AG04450 (cell line): Measurements from ENCODE around the gene PLN. TPM values are rescaled to one million over a fixed set of nuclear protein-coding genes. Genes with fewer than 3 reads are reported as not detected.

Experiments used
- CTCF ChIA-PET: fragments of 300-600, 350-600 bp; formaldehyde crosslinking; extraction: SDS; loops from one replicate; lab custom pipeline; 2022; ENCODE audit warnings: antibody characterized with exemption, inconsistent platforms; lab: Charles Lee
- POLR2A ChIA-PET: fragments of 350-600 bp; formaldehyde crosslinking; extraction: SDS; loops from one replicate; lab custom pipeline; 2021; ENCODE audit warnings: antibody characterized with exemption, inconsistent platforms; lab: Yijun Ruan, JAX
- DNase-seq: peaks from one replicate; pipeline ENCODE4 v3.0.0-alpha.2; 2011; ENCODE audit warnings: low read depth, low spot score
- H3K27ac ChIP-seq: one replicate; pipeline ENCODE4 v1.5.1; 2012; ENCODE audit warnings: low read depth, low read length, control low read depth
- H3K27me3 ChIP-seq: one replicate; pipeline ENCODE4 v1.6.0; 2012; ENCODE audit warnings: low read length; ENCODE audit not compliant: control insufficient read depth, insufficient read depth
- H3K4me3 ChIP-seq: 2 replicates; pipeline ENCODE4 v1.5.1; 2011; ENCODE audit warnings: mild to moderate bottlenecking, low read depth, low read length, control low read depth
- H3K9me3 ChIP-seq: 2 replicates; pipeline ENCODE4 v1.5.1; 2012; ENCODE audit warnings: low read length; ENCODE audit not compliant: control insufficient read depth, insufficient read depth
- polyA plus RNA-seq: library from polyadenylated mRNA; depleted of rRNA; stranded (reverse); fragments of >200 nt; gene quantifications from 2 replicates; pipeline ENCODE4 v1.2.3, GENCODE V29; 2011
- TF ChIP-seq, protein P1 (sequence below): IDR thresholded peaks from 2 replicates; pipeline ENCODE4 v1.5.1; 2011; ENCODE audit warnings: low read depth, low read length, control low read depth, inconsistent platforms

Gene PLN
- polyA plus RNA-seq, 1 experiment, result 0.14 TPM

DNA sequence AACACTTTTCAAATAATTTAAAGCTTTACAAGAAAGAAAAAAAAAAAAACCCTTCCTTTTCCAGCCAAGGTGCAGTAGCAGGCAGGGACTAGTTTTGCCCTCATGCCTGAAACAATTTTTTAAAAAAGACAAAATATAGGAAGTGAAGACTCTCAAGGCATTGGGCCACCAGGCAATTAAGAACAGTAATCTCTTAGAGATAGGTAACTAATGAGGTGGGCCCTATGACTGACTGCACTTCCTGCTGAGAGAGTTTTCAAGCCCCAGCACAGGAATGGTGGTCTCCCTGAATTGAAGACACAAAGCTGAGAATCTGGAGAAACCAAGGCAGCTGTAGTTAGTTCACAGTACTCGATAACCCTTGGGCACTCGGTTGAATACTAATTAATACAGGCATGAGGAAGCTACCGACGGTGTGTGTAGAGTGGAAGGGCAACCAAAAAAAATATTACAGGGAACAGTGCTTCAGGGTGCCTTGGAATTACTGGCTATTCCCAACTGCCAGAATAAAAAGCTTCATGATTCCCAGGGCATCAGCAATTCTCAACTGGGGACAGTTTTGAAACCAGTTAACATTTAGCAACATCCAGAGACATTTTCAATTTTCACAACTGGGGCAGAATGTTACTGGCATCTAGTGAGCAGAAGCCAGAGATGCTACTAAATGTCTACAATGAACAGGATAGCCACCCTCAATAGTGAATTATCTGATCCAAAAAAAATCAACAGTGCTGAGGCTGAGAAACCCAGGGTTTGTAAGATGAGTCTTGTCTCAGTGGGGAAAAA, 36.0 kb upstream of the PLN start:
- Histone ChIP-seq H3K27me3 (no peaks in the 10 kb centered on the region), H3K4me3 (no peak overlapping the region), H3K9me3 (no peaks in the 10 kb centered on the region), H3K27ac (no peak overlapping the region)
- ChIA-PET POLR2A (no interaction called here), CTCF (interaction anchor here (0.6 to 5.3 kb wide), 8 partner anchors 21 to 289 kb away, joined by 3 to 102 read pairs (median 4); no protein-coding TSS in a partner anchor)
- no peak for DNase-seq
- TF ChIP-seq, protein P1, sequence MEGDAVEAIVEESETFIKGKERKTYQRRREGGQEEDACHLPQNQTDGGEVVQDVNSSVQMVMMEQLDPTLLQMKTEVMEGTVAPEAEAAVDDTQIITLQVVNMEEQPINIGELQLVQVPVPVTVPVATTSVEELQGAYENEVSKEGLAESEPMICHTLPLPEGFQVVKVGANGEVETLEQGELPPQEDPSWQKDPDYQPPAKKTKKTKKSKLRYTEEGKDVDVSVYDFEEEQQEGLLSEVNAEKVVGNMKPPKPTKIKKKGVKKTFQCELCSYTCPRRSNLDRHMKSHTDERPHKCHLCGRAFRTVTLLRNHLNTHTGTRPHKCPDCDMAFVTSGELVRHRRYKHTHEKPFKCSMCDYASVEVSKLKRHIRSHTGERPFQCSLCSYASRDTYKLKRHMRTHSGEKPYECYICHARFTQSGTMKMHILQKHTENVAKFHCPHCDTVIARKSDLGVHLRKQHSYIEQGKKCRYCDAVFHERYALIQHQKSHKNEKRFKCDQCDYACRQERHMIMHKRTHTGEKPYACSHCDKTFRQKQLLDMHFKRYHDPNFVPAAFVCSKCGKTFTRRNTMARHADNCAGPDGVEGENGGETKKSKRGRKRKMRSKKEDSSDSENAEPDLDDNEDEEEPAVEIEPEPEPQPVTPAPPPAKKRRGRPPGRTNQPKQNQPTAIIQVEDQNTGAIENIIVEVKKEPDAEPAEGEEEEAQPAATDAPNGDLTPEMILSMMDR, result no peak

DNA sequence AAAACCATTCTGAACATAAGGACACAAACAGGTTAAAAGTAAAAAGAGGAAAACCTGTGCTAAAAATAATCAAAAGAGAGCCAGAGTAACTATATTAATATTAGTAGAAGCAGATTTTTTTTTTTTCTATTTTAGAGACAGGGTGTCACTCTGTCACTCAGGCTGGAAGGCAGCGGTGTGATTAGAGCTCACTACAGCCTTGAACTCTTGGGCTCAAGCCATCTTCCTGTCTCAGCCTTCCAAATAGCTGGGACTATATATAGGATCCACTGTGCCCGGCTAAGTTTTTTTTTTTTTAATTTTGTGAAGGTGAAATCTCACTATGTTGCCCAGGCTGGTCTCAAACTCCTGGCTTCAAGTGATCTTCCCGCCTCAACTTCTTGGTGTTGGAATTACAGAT, 33.4 kb upstream of the PLN start:
- Histone ChIP-seq H3K27ac (no peak overlapping the region), H3K9me3 (no peaks in the 10 kb centered on the region), H3K27me3 (no peaks in the 10 kb centered on the region), H3K4me3 (no peak overlapping the region)
- ChIA-PET CTCF (no interaction called here), POLR2A (no interaction called here)
- TF ChIP-seq, protein P1, result no peak
- no peak for DNase-seq

DNA sequence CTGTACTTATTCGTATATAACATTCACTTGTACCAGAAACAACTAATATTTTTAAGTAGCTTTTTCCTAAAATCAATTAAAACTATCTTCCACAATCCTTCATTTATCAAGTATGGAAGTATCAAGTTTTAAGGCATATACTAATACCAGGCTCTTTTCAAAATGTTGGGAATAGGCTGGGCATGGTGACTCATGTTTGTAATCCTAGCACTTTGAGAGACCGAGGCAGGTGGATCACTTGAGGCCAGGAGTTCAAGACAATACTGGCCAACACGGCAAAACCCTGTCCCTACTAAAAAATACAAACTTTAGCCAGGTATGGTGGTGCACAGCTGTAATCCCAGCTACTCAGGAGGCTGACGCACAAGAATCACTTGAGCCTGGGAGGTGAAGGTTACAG, 25.7 kb upstream of the PLN start:
- no peak for DNase-seq
- CTCF ChIA-PET, result no interaction called here
- Histone ChIP-seq H3K4me3 (no peak overlapping the region), H3K27me3 (no peaks in the 10 kb centered on the region), H3K9me3 (no peaks in the 10 kb centered on the region), H3K27ac (no peak overlapping the region)
- POLR2A ChIA-PET, result no interaction called here
- TF ChIP-seq, protein P1, result no peak

DNA sequence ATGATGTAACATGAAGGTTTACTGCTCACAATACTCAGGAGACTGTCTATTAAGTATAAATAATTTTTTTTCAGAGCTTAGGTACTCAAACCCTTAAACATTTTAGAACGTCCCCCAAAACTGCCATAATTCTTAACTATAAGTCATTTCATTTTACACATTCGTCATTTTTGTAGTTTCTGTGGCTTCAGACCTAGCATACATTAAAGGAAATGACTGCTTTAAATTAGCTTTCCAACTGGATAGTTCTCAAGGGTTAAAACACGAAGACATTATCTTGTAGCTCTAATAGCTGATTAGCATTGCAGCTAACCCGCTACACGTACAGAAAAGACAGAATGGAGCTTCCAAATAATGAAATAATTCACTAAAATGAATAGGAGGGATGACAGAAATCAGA, 24.9 kb upstream of the PLN start:
- CTCF ChIA-PET, result interaction anchor here (0.6 kb wide), 1 partner anchor 222 kb away, joined by 3 read pairs; no protein-coding TSS in a partner anchor
- Histone ChIP-seq H3K27ac (no peak overlapping the region), H3K27me3 (no peaks in the 10 kb centered on the region), H3K4me3 (no peak overlapping the region), H3K9me3 (no peaks in the 10 kb centered on the region)
- no peak for DNase-seq
- POLR2A ChIA-PET, result no interaction called here
- TF ChIP-seq, protein P1, result no peak

DNA sequence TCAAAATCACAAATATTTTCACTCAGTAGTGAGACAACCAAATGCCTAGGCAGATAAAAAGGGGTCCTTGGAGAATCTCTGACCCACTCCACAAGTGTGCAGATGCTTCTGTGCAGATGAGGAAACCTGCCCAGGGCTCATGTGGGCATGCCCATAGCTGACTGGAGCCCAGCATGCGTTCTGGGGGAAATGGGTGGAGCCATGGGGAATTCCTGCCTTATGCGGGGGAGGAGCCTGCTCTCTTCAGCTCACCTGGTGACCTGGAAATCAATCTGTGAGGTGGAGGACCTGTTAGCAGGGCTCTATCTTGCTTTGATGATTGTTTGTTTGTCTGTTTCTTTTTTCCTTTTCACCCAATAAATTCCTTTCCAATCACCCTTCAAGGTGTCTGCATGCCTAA, 23.4 kb upstream of the PLN start:
- no peak for DNase-seq
- Histone ChIP-seq H3K4me3 (no peak overlapping the region), H3K27ac (no peak overlapping the region), H3K27me3 (no peaks in the 10 kb centered on the region), H3K9me3 (no peaks in the 10 kb centered on the region)
- ChIA-PET POLR2A (no interaction called here), CTCF (no interaction called here)
- TF ChIP-seq, protein P1, result no peak
